Measurements from ENCODE around the gene TAF7L. TPM values are rescaled to one million over a fixed set of nuclear protein-coding genes. Genes with fewer than 3 reads are reported as not detected.

TAF7L gene
- total RNA-seq, 1 experiment from 2014 or later: 0.22 TPM

DNA sequence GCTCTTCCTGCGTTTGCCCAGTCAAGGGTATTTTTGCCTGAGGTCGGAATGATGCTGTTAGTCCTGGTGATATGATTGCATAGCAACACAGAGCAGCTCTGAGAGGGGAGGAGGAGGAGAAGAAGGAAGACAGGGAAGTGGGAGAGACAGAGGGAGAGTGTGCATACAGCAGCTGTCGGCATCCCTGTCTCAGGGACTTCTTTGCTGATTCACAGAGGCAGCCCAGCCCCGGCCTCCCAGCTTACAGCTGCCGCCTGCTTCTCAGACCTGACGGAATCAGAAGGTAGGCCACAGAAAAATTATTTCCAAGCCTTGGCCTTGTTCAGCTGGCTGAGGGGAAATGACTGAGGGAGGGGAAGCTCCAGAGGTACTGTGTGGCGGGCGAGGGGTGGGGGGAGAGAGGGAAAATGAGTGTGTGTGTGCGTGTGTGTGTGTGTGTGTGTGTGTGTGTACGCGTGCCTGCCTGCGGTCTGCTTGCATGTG, 71.2 kb downstream of the TAF7L start:
- Histone ChIP-seq H3K9me3 (ENCODE audit: control insufficient read depth in 1 of 2, insufficient read depth in 1 of 2, low read depth in 1 of 2, low read length in 2 of 2) (no peaks in the 10 kb centered on the region), H3K36me3 (ENCODE audit: control insufficient read depth in 1 of 2, insufficient read depth in 2 of 2, low read length in 2 of 2) (no peaks in the 10 kb centered on the region), H3K9ac (ENCODE audit: low read length) (no peak overlapping the region), H4K20me1 (ENCODE audit: insufficient read depth) (no peaks in the 10 kb centered on the region), H3K4me2 (ENCODE audit: low read length) (no peak overlapping the region), H3K4me1 (ENCODE audit: control insufficient read depth in 1 of 2, insufficient read depth in 2 of 2, low read length in 2 of 2) (no peaks in the 10 kb centered on the region), H3K79me2 (ENCODE audit: insufficient read depth, low read length) (no peaks in the 10 kb centered on the region), H3K27ac (ENCODE audit: low read depth, low read length) (no peak overlapping the region), H3K9me2 (ENCODE audit: insufficient read depth) (no peaks in the 10 kb centered on the region), H3K4me3 (replicated peaks in 1 of 2; ENCODE audit: low read depth in 1 of 2, low read length in 2 of 2) (no peak overlapping the region), H2AFZ (ENCODE audit: low read depth, low read length, poor library complexity, severe bottlenecking) (no peak overlapping the region), H3K27me3 (ENCODE audit: insufficient read depth, low read length) (no peaks in the 10 kb centered on the region)
- intact Hi-C loops (cut with micrococcal nuclease): no loop called here
- no TSS peak for BruUV-seq (replicated peaks)
- no peak for TF ChIP-seq JUND (IDR thresholded peaks at IDR 0.05)
- TF ChIP-seq RAD21 (IDR thresholded peaks at IDR 0.05; ENCODE audit: low read depth): no peak
- TF ChIP-seq ZFX (IDR thresholded peaks at IDR 0.05): no peak
- no peak for TF ChIP-seq SP1 (IDR thresholded peaks at IDR 0.05; ENCODE audit: low read depth)
- TF ChIP-seq POLR2A (IDR thresholded peaks at IDR 0.05; ENCODE audit: borderline replicate concordance, extremely low read depth, insufficient read depth, insufficient read length): no peak
- TF ChIP-seq MAX (IDR thresholded peaks at IDR 0.05): no peak
- no peak for TF ChIP-seq SIN3A (IDR thresholded peaks at IDR 0.05; ENCODE audit: low read depth)
- TF ChIP-seq POLR2AphosphoS5 (IDR thresholded peaks at IDR 0.05; ENCODE audit: low read depth, low read length): no peak
- ATAC-seq (no peak), DNase-seq (ENCODE audit: low read depth, low spot score) (no peak)
- CTCF ChIA-PET: no interaction called here
- RAD21 ChIA-PET (ENCODE audit: low non-redundant PET in 1 of 2, low total read pairs in 2 of 2, uncharacterized antibody in 2 of 2, unreplicated experiment in 2 of 2): no interaction called here
- POLR2A ChIA-PET: no interaction called here

- CTCF ChIA-PET: no interaction called here
- POLR2A ChIA-PET: no interaction called here
- H3K79me2 ChIP-seq (ENCODE audit: insufficient read depth, low read length): no peaks in the 10 kb centered on the region
- RAD21 ChIA-PET (ENCODE audit: low non-redundant PET in 1 of 2, low total read pairs in 2 of 2, uncharacterized antibody in 2 of 2, unreplicated experiment in 2 of 2): no interaction called here
- no peak within 1 kb of the TSS for H3K9ac ChIP-seq (ENCODE audit: low read length)
- H3K36me3 ChIP-seq (ENCODE audit: control insufficient read depth in 1 of 2, insufficient read depth in 2 of 2, low read length in 2 of 2): no peaks in the 10 kb centered on the region
- intact Hi-C loops (cut with micrococcal nuclease): no loop called here
- no peaks in the 10 kb centered on the region for H3K27me3 ChIP-seq (ENCODE audit: insufficient read depth, low read length)
- no peaks in the 10 kb centered on the region for H3K9me2 ChIP-seq (ENCODE audit: insufficient read depth)
- no peak within 1 kb of the TSS for H3K4me2 ChIP-seq (ENCODE audit: low read length)
- H3K27ac ChIP-seq (ENCODE audit: low read depth, low read length): no peak within 1 kb of the TSS
- ATAC-seq (no peak), DNase-seq (ENCODE audit: low read depth, low spot score) (no peak)
- no TSS peak for BruUV-seq (replicated peaks)
- H3K4me3 ChIP-seq (replicated peaks in 1 of 2; ENCODE audit: low read depth in 1 of 2, low read length in 2 of 2): no peak within 1 kb of the TSS
- no peaks in the 10 kb centered on the region for H4K20me1 ChIP-seq (ENCODE audit: insufficient read depth)
- no peak within 1 kb of the TSS for H2AFZ ChIP-seq (ENCODE audit: low read depth, low read length, poor library complexity, severe bottlenecking)
- no peaks in the 10 kb centered on the region for H3K9me3 ChIP-seq (ENCODE audit: control insufficient read depth in 1 of 2, insufficient read depth in 1 of 2, low read depth in 1 of 2, low read length in 2 of 2)
- H3K4me1 ChIP-seq (ENCODE audit: control insufficient read depth in 1 of 2, insufficient read depth in 2 of 2, low read length in 2 of 2): no peaks in the 10 kb centered on the region
- TF ChIP-seq ATF3 (IDR thresholded peaks at IDR 0.05): no peak
- TF ChIP-seq, protein P1, sequence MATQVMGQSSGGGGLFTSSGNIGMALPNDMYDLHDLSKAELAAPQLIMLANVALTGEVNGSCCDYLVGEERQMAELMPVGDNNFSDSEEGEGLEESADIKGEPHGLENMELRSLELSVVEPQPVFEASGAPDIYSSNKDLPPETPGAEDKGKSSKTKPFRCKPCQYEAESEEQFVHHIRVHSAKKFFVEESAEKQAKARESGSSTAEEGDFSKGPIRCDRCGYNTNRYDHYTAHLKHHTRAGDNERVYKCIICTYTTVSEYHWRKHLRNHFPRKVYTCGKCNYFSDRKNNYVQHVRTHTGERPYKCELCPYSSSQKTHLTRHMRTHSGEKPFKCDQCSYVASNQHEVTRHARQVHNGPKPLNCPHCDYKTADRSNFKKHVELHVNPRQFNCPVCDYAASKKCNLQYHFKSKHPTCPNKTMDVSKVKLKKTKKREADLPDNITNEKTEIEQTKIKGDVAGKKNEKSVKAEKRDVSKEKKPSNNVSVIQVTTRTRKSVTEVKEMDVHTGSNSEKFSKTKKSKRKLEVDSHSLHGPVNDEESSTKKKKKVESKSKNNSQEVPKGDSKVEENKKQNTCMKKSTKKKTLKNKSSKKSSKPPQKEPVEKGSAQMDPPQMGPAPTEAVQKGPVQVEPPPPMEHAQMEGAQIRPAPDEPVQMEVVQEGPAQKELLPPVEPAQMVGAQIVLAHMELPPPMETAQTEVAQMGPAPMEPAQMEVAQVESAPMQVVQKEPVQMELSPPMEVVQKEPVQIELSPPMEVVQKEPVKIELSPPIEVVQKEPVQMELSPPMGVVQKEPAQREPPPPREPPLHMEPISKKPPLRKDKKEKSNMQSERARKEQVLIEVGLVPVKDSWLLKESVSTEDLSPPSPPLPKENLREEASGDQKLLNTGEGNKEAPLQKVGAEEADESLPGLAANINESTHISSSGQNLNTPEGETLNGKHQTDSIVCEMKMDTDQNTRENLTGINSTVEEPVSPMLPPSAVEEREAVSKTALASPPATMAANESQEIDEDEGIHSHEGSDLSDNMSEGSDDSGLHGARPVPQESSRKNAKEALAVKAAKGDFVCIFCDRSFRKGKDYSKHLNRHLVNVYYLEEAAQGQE (IDR thresholded peaks at IDR 0.05; ENCODE audit: low read depth): no peak
- TF ChIP-seq CEBPB (IDR thresholded peaks at IDR 0.05; ENCODE audit: low read depth): no peak
- TF ChIP-seq, protein P2, sequence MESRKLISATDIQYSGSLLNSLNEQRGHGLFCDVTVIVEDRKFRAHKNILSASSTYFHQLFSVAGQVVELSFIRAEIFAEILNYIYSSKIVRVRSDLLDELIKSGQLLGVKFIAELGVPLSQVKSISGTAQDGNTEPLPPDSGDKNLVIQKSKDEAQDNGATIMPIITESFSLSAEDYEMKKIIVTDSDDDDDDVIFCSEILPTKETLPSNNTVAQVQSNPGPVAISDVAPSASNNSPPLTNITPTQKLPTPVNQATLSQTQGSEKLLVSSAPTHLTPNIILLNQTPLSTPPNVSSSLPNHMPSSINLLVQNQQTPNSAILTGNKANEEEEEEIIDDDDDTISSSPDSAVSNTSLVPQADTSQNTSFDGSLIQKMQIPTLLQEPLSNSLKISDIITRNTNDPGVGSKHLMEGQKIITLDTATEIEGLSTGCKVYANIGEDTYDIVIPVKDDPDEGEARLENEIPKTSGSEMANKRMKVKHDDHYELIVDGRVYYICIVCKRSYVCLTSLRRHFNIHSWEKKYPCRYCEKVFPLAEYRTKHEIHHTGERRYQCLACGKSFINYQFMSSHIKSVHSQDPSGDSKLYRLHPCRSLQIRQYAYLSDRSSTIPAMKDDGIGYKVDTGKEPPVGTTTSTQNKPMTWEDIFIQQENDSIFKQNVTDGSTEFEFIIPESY (IDR thresholded peaks at IDR 0.05; ENCODE audit: extremely low read depth, insufficient replicate concordance, low read length): no peak
- no peak for TF ChIP-seq TCF7L2 (IDR thresholded peaks at IDR 0.05; ENCODE audit: borderline replicate concordance, extremely low read depth, insufficient read depth, insufficient read length)
- TF ChIP-seq YY1 (IDR thresholded peaks at IDR 0.05; ENCODE audit: extremely low read depth, insufficient replicate concordance, low read depth, low read length): no peak
- TF ChIP-seq SIN3A (IDR thresholded peaks at IDR 0.05; ENCODE audit: low read depth): no peak
- no peak for TF ChIP-seq ZFX (IDR thresholded peaks at IDR 0.05)
- no peak for TF ChIP-seq EZH2 (IDR thresholded peaks at IDR 0.05)
Observed at GRCh38 chrX:101219116-101219863, 71.8 kb downstream of the TAF7L start, which contains the start of gene DRP2. TSS of gene DRP2 (plus strand) at chrX:101219786. CDS start at chrX:101231648, 11,862 bp downstream.
